Heart left ventricle (tissue), 16 donors: Measurements from ENCODE around the gene CTRB1. TPM values are rescaled to one million over a fixed set of nuclear protein-coding genes. Genes with fewer than 3 reads are reported as not detected.

ENCODE experiments used
- ATAC-seq, 4 donors: fragments of 200-7000 bp; cut with Tn5 transposase; one replicate each; pipeline ENCODE4 v1.9.1; 2020 to 2022; ENCODE audit warnings: moderate library complexity in 4 of 4, mild to moderate bottlenecking in 3 of 4, moderate number of reproducible peaks in 1 of 4
- DNase-seq, 5 donors: peaks; one replicate each; pipeline ENCODE4 v3.0.0-alpha.2; 2020
- H3K27ac ChIP-seq, 12 donors: fragments of 200-600 bp; sonication (generic) in 4 of 12; one replicate each; pipeline versions ENCODE4 v1.5.0 to v1.8.0; 2016 to 2022; ENCODE audit warnings: mild to moderate bottlenecking in 2 of 12
- H3K27me3 ChIP-seq, 9 donors: fragments of 200-600 bp; sonication (generic) in 2 of 9; one replicate each; pipeline versions ENCODE4 v1.5.1 to v1.8.0; 2016 to 2022; ENCODE audit warnings: mild to moderate bottlenecking in 3 of 9
- H3K36me3 ChIP-seq, 9 donors: fragments of 200-600 bp; sonication (generic) in 2 of 9; one replicate each; pipeline versions ENCODE4 v1.5.0 to v1.8.0; 2018 to 2022; ENCODE audit warnings: mild to moderate bottlenecking in 2 of 9
- H3K4me1 ChIP-seq, 12 donors: fragments of 200-600 bp; sonication (generic) in 4 of 12; one replicate each; pipeline versions ENCODE4 v1.5.0 to v1.8.0; 2016 to 2022; ENCODE audit warnings: mild to moderate bottlenecking in 3 of 12
- H3K4me3 ChIP-seq, 12 donors: fragments of 200-600 bp; sonication (generic) in 4 of 12; one replicate each; pipeline versions ENCODE4 v1.5.0 to v1.8.0; 2017 to 2022; ENCODE audit warnings: mild to moderate bottlenecking in 9 of 12, moderate library complexity in 4 of 12
- H3K9me3 ChIP-seq, 12 donors: fragments of 200-600 bp; sonication (generic) in 4 of 12; one replicate each; pipeline versions ENCODE4 v1.5.0 to v1.8.0; 2016 to 2022; ENCODE audit warnings: mild to moderate bottlenecking in 1 of 12
- POLR2A ChIP-seq, 2 donors: fragments of 450-650 bp; IDR thresholded peaks; one replicate each; pipeline ENCODE4 v1.6.1; 2017; ENCODE audit warnings: antibody characterized with exemption in 2 of 2, mild to moderate bottlenecking in 2 of 2, moderate library complexity in 2 of 2
- WGBS, 4 donors: extraction: QIAGEN DNeasy Blood & Tissue Kit in 2 of 4; methylation state at CpG; one replicate each; pipeline versions ENCODE4 v1.1.5 to v1.1.7; 2013 to 2018; 5-methylcytosine and 5-hydroxymethylcytosine counted together
- intact Hi-C, 10 donors: fragments of 100-400 bp; cut with DNase I; formaldehyde crosslinking; loops; one replicate each; pipeline versions ENCODE4 v1.11.1 to v1.14.2; 2022
- polyA plus RNA-seq, 2 donors: library from polyadenylated mRNA; stranded (reverse); fragments of 200-250 nt; gene quantifications; one replicate each; pipeline ENCODE4 v1.2.3, GENCODE V29; 2013
- total RNA-seq, 9 donors: library from RNA; depleted of rRNA in 2 of 9; stranded (reverse); fragments of >200 nt in 2 of 9; fragmentation: NEBNext Ultra II Directional in 3 of 9; extraction: Animal tissue kit (Norgen Biotek cat#: 25700) in 3 of 9; gene quantifications; one replicate each; pipeline versions ENCODE4 v1.1.0 to v1.2.4, GENCODE V29; 2016 to 2023
- TF ChIP-seq, protein P1 (sequence below), 12 donors: fragments of 200-600 bp; sonication (generic) in 4 of 12; IDR thresholded peaks; one replicate each; pipeline versions ENCODE4 v1.5.0 to v1.8.0; 2018 to 2022; ENCODE audit warnings: antibody characterized with exemption in 12 of 12, mild to moderate bottlenecking in 5 of 12
- donor health status: ischemic (EF 13 %, LVEDD 7.1; RV severe dilation, severe dysfunction).
- donor health status: healthy with polysubstance abuse.
- donor health status: DM: no; HTN: yes; CAD: no.
- donor health status: DM: no; HTN: no; CAD: no.
- donor health status: ischemic (EF 25% LVEDD 6.9; RV normal size, moderate dysfunction).
- donor health status: ischemic (EF 25% LVEDD 5.7; RV mildly dilated, moderate dysfunction).
- donor health status: healthy.
- donor health status: DM: yes; HTN: yes; CAD: no.
- donor health status: ischemic (EF 35%, LVEDD 5.7; RV mildly dilated, moderate dysfunction).
- donor health status: nonischemic (EF 11% LVEDD 7.7; RV severe dilation, severe dysfunction).
- donor health status: DM: yes; HTN: yes; CAD: no.
- donor health status: PGD.
- donor health status: ischemic (EF 29% LVEDD 5.4; RV normal size, mild dysfunction).
- donor health status: nonischemic (EF 23%, LVEDD 6.1; RV moderate dilation, normal function).

Gene CTRB1
- total and polyA plus RNA-seq, 11 donors = 0.64 to 3.7 (median 2.5) TPM; not detected in 5

- peak overlapping the region in 9 of 12 donors; percentile 26 to 98 (median 85) for H3K4me3 ChIP-seq
- intact Hi-C loops = loop anchor here in 3 of 10 donors (1.0 to 10.0 kb wide), 2 partner anchors 11 to 53 kb away; no protein-coding TSS in a partner anchor
- DNase-seq (peak in 1 of 5 donors; percentile 20), ATAC-seq (no peak)
- H3K4me1 ChIP-seq = peaks cover 40 to 98% (median 90%) of the 10 kb centered on the region in 12 donors
- TF ChIP-seq POLR2A (IDR thresholded peaks at IDR 0.05) = no peak
- TF ChIP-seq, protein P1, sequence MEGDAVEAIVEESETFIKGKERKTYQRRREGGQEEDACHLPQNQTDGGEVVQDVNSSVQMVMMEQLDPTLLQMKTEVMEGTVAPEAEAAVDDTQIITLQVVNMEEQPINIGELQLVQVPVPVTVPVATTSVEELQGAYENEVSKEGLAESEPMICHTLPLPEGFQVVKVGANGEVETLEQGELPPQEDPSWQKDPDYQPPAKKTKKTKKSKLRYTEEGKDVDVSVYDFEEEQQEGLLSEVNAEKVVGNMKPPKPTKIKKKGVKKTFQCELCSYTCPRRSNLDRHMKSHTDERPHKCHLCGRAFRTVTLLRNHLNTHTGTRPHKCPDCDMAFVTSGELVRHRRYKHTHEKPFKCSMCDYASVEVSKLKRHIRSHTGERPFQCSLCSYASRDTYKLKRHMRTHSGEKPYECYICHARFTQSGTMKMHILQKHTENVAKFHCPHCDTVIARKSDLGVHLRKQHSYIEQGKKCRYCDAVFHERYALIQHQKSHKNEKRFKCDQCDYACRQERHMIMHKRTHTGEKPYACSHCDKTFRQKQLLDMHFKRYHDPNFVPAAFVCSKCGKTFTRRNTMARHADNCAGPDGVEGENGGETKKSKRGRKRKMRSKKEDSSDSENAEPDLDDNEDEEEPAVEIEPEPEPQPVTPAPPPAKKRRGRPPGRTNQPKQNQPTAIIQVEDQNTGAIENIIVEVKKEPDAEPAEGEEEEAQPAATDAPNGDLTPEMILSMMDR (IDR thresholded peaks at IDR 0.05) = no peak
- H3K36me3 ChIP-seq = no peaks in the 10 kb centered on the region
- peak overlapping the region; percentile 38 to 98 (median 94) for H3K27ac ChIP-seq
- peaks cover 0 to 52% (median 0%) of the 10 kb centered on the region in 9 donors for H3K27me3 ChIP-seq
- 51 to 66% (median 62%) methylated on average over 16 to 24 of the region's 24 CpGs for WGBS, 4 donors
- no peaks in the 10 kb centered on the region for H3K9me3 ChIP-seq
These were observed 33.5 kb downstream of the CTRB1 start for GRCh38 chr16:75252049-75252864.

GRCh38 chr16:75252946-75253911 is 34.4 kb downstream of the CTRB1 start:
- TF ChIP-seq, protein P1 (IDR thresholded peaks at IDR 0.05) = no peak
- TF ChIP-seq POLR2A (IDR thresholded peaks at IDR 0.05) = no peak
- H3K27ac ChIP-seq = peak overlapping the region in 11 of 12 donors; percentile 79 to 98 (median 94)
- intact Hi-C loops = loop anchor here in 3 of 10 donors (1.0 to 10.0 kb wide), 2 partner anchors 10 to 52 kb away; no protein-coding TSS in a partner anchor
- DNase-seq (peak in 3 of 5 donors; percentile 27 to 62 (median 32)), ATAC-seq (no peak)
- peaks cover 45 to 98% (median 90%) of the 10 kb centered on the region in 12 donors for H3K4me1 ChIP-seq
- 42 to 54% (median 46%) methylated on average over 7 to 15 of the region's 15 CpGs for WGBS, 4 donors
- H3K4me3 ChIP-seq = no peak overlapping the region
- H3K27me3 ChIP-seq = peaks cover 0 to 53% (median 0%) of the 10 kb centered on the region in 9 donors
- no peaks in the 10 kb centered on the region for H3K9me3 ChIP-seq
- no peaks in the 10 kb centered on the region for H3K36me3 ChIP-seq

- Histone ChIP-seq H3K4me1 (peaks cover 34 to 94% (median 88%) of the 10 kb centered on the region in 12 donors), H3K4me3 (peak overlapping the region in 1 of 12 donors; percentile 30), H3K9me3 (no peaks in the 10 kb centered on the region), H3K27ac (peak overlapping the region in 11 of 12 donors; percentile 7 to 98 (median 86)), H3K27me3 (peaks cover 0 to 49% (median 0%) of the 10 kb centered on the region in 9 donors), H3K36me3 (no peaks in the 10 kb centered on the region)
- intact Hi-C loops = loop anchor here in 2 of 10 donors (10.0 kb wide), 1 partner anchor 50 kb away; no protein-coding TSS in a partner anchor
- no peak for ATAC-seq
- 31 to 48% (median 40%) methylated on average over 4 to 5 of the region's 5 CpGs for WGBS, 4 donors
- DNase-seq = peak in 3 of 5 donors; percentile 22 to 39 (median 33)
- TF ChIP-seq, protein P1 (IDR thresholded peaks at IDR 0.05) = no peak
- no peak for TF ChIP-seq POLR2A (IDR thresholded peaks at IDR 0.05)
These were observed 35.6 kb downstream of the CTRB1 start for GRCh38 chr16:75254359-75254837.
